Testis (tissue), 3 donors: ENCODE data around the gene PXYLP1. TPM values are rescaled to one million over a fixed set of nuclear protein-coding genes. Genes with fewer than 3 reads are reported as not detected.

Experiments
- DNase-seq: peaks from one replicate; pipeline ENCODE4 v3.0.0-alpha.2; 2019
- H3K27ac ChIP-seq, 2 donors: fragments of 200-600 bp; sonication (generic); one replicate each; pipeline ENCODE4 v1.5.1; 2019
- H3K27me3 ChIP-seq: fragments of 200-600 bp; sonication (generic); one replicate; pipeline ENCODE4 v1.5.1; 2019
- H3K36me3 ChIP-seq: fragments of 200-600 bp; sonication (generic); one replicate; pipeline ENCODE4 v1.5.1; 2017; ENCODE audit warnings: low read depth; ENCODE audit errors: missing control alignments
- H3K4me1 ChIP-seq: fragments of 200-600 bp; sonication (generic); one replicate; pipeline ENCODE4 v1.5.1; 2019
- H3K4me3 ChIP-seq, 2 donors: fragments of 200-600 bp; sonication (generic); one replicate each; pipeline ENCODE4 v1.5.1; 2017 to 2019
- H3K9me3 ChIP-seq: fragments of 200-600 bp; sonication (generic); one replicate; pipeline ENCODE4 v1.5.1; 2017
- POLR2A ChIP-seq: fragments of 450-650 bp; IDR thresholded peaks from one replicate; pipeline ENCODE4 v1.6.1; 2017; ENCODE audit warnings: antibody characterized with exemption, mild to moderate bottlenecking, moderate library complexity
- WGBS, 2 donors: methylation state at CpG; one replicate each; pipeline ENCODE4 v1.1.5; 2018; 5-methylcytosine and 5-hydroxymethylcytosine counted together
- intact Hi-C: fragments of 100-400 bp; cut with DNase I; formaldehyde crosslinking; loops from one replicate; pipeline ENCODE4 v1.15.1; 2023; ENCODE audit warnings: low total_unique reads
- polyA plus RNA-seq: library from polyadenylated mRNA; stranded (reverse); fragments of 350-450 nt; fragmentation: Illumina TruSeq; extraction: RNeasy Lipid Tissue Mini Kit (QIAGEN cat#74804); gene quantifications from one replicate; pipeline ENCODE4 v1.2.3, GENCODE V29; 2014; ENCODE audit warnings: low read depth, low replicate concordance; ENCODE audit not compliant: insufficient read depth
- total RNA-seq, 2 donors: library from RNA; depleted of rRNA; stranded (reverse); fragments of >200 nt; gene quantifications; one replicate each; pipeline ENCODE4 v1.2.3, GENCODE V29; 2016
- TF ChIP-seq, protein P1 (sequence below), 3 experiments: fragments of 450-650 bp in 2 of 3; fragments of 200-600 bp in 1 of 3; sonication (generic) in 1 of 3; IDR thresholded peaks; one replicate each; pipeline ENCODE4 v1.5.1; 2016 to 2019; ENCODE audit warnings: antibody characterized with exemption in 3 of 3, mild to moderate bottlenecking in 2 of 3, moderate library complexity in 1 of 3

PXYLP1 gene
- total and polyA plus RNA-seq, 3 donors from 2014 or later = 16.0 to 55.8 (median 31.6) TPM

DNA sequence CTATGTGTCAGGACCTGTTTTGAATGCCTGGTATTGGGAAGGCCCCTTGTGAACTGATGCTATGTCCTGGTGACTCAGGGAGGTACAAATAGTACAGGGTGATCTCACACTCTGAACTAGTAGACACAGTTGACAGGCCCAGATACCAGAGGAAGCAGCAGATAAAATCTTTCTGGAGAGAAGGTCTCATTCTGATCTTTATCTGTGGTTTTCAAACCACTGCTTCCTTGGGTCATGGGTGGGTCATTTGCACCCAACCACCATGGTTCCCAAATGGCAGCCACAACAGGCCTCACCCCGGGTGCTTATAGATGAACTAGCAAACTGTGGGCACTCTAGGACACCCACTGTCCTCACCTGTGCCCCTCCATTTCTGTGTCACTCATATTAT lies 43.4 kb downstream of the PXYLP1 start:
- Histone ChIP-seq H3K9me3 (no peaks in the 10 kb centered on the region), H3K27ac (peak overlapping the region; percentile 15 to 38), H3K36me3 (no peaks in the 10 kb centered on the region), H3K4me1 (peaks cover 9% of the 10 kb centered on the region), H3K4me3 (no peak overlapping the region), H3K27me3 (no peaks in the 10 kb centered on the region)
- 70 to 78% methylated on average over 1 of the region's 1 CpG for WGBS, 2 donors
- DNase-seq = no peak
- no peak for TF ChIP-seq POLR2A
- TF ChIP-seq, protein P1, sequence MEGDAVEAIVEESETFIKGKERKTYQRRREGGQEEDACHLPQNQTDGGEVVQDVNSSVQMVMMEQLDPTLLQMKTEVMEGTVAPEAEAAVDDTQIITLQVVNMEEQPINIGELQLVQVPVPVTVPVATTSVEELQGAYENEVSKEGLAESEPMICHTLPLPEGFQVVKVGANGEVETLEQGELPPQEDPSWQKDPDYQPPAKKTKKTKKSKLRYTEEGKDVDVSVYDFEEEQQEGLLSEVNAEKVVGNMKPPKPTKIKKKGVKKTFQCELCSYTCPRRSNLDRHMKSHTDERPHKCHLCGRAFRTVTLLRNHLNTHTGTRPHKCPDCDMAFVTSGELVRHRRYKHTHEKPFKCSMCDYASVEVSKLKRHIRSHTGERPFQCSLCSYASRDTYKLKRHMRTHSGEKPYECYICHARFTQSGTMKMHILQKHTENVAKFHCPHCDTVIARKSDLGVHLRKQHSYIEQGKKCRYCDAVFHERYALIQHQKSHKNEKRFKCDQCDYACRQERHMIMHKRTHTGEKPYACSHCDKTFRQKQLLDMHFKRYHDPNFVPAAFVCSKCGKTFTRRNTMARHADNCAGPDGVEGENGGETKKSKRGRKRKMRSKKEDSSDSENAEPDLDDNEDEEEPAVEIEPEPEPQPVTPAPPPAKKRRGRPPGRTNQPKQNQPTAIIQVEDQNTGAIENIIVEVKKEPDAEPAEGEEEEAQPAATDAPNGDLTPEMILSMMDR (IDR thresholded peaks at IDR 0.05) = no peak
- intact Hi-C loops = no loop called here

DNA sequence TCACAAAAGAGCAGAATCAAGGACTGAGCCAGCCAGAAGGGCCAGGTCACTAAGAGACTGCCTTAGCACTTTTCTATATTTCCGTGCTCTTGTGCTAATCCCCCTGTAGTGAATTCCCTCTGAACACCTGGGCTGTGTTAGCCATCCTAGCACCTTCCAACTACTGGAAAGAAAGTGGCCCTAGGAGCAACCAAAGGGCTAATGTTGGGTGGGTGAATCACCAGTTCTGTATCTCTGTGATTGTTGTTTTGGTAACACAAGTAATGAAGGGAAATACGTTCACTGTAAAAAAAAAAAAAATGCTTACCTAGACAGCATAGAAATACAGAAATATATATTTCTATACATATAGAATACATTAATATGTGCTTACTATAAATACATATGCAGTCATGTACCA lies 43.9 kb downstream of the PXYLP1 start:
- intact Hi-C loops = no loop called here
- no peak for TF ChIP-seq POLR2A
- TF ChIP-seq, protein P1 (IDR thresholded peaks at IDR 0.05) = no peak
- Histone ChIP-seq H3K27ac (peak overlapping the region; percentile 15 to 38), H3K36me3 (no peaks in the 10 kb centered on the region), H3K4me1 (peaks cover 9% of the 10 kb centered on the region), H3K4me3 (no peak overlapping the region), H3K9me3 (no peaks in the 10 kb centered on the region), H3K27me3 (no peaks in the 10 kb centered on the region)
- WGBS, 2 donors = 50 to 65% methylated on average over 2 of the region's 2 CpGs
- DNase-seq = no peak

DNA sequence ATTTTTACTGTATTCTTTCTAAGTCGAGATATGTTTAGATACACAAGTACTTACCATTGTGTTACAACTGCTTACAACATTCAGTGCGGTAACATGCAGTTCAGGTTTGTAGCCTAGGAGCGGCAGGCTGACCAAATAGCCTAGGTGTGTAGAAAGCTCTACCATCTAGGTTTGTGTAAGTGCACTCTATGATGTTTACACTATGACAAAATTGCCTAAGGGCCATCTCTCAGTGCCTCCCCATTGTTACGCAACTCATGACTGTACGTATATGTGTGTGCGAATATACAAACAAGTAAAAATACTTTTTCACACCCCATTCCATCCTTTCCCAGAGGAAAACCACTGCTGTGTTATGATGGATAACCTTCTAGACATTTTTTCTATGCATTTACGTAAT lies 44.3 kb downstream of the PXYLP1 start:
- no peaks in the 10 kb centered on the region for H3K9me3 ChIP-seq
- TF ChIP-seq, protein P1 (IDR thresholded peaks at IDR 0.05) = no peak
- TF ChIP-seq POLR2A = no peak
- intact Hi-C loops = no loop called here
- H3K4me1 ChIP-seq = peaks cover 9% of the 10 kb centered on the region
- no peak for DNase-seq
- H3K27me3 ChIP-seq = no peaks in the 10 kb centered on the region
- 82 to 87% methylated on average over 7 of the region's 7 CpGs for WGBS, 2 donors
- H3K27ac ChIP-seq = peak overlapping the region in 1 of 2 donors; percentile 38
- no peak overlapping the region for H3K4me3 ChIP-seq
- no peaks in the 10 kb centered on the region for H3K36me3 ChIP-seq

DNA sequence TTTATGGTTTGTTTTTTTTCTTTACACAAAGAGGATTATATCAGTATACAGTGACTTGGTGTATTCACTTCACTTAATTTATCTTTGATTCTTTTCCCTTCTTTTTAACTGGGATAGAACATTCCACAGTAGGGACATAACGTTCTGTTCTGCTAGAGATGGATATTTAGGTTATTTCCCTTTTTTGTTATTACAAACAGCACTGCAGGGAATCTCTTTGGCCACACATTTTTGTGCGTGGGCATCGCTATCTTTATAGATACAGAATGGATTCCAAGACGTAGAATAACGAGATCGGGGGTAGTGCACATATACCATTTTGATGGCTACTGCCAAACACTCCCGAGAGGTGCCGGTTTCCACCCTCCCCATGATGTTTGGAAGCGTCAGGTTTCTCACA lies 44.8 kb downstream of the PXYLP1 start:
- Histone ChIP-seq H3K9me3 (no peaks in the 10 kb centered on the region), H3K4me1 (peaks cover 9% of the 10 kb centered on the region), H3K36me3 (no peaks in the 10 kb centered on the region), H3K27ac (peak overlapping the region in 1 of 2 donors; percentile 38), H3K4me3 (no peak overlapping the region), H3K27me3 (no peaks in the 10 kb centered on the region)
- intact Hi-C loops = no loop called here
- 38 to 51% methylated on average over 9 of the region's 9 CpGs for WGBS, 2 donors
- DNase-seq = peak; percentile 32
- TF ChIP-seq, protein P1 (IDR thresholded peaks at IDR 0.05) = no peak
- no peak for TF ChIP-seq POLR2A

DNA sequence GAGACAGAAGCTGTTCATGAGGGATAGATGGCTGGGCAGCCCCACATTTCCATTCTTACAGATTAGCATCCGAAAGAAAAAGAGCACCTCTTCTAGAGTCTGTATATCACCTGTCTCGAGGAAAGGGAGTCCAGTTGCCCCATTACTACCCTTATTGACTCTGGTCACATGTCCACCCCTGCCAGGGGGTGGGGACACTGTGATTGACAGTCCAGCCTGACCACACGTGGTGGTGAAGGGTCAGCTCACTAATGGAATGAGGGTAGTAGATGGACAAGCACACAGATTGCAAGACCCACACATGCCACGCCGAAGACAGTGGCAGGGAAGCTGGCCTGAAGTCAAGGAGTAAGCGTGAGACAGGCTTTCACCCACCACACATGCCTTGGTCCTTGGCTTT lies 45.8 kb downstream of the PXYLP1 start:
- DNase-seq = no peak
- H3K27me3 ChIP-seq = no peaks in the 10 kb centered on the region
- intact Hi-C loops = no loop called here
- H3K9me3 ChIP-seq = no peaks in the 10 kb centered on the region
- peak overlapping the region in 1 of 2 donors; percentile 38 for H3K27ac ChIP-seq
- WGBS, 2 donors = 74 to 81% methylated on average over 6 of the region's 6 CpGs
- no peak overlapping the region for H3K4me3 ChIP-seq
- no peak for TF ChIP-seq POLR2A
- H3K36me3 ChIP-seq = no peaks in the 10 kb centered on the region
- peaks cover 9% of the 10 kb centered on the region for H3K4me1 ChIP-seq
